GM12878 (cell line): ENCODE measurements around the gene SYMPK.

Experiments
- CTCF ChIP-seq, 3 experiments: IDR thresholded peaks in 2 of 3; conservative IDR thresholded peaks in 1 of 3; 2 replicates each; pipeline ENCODE4 v1.5.1; 2011; ENCODE audit warnings: low read depth in 3 of 3, low read length in 3 of 3, mild to moderate bottlenecking in 3 of 3, control low read depth in 2 of 3, moderate library complexity in 2 of 3, inconsistent platforms in 1 of 3, mixed read lengths in 1 of 3; ENCODE audit not compliant: control insufficient read depth in 2 of 3, insufficient read depth in 1 of 3; ENCODE audit errors: extremely low read depth in 1 of 3
- HDGF ChIP-seq: fragments of 450-650 bp; IDR thresholded peaks from 2 replicates; pipeline ENCODE4 v1.6.1; 2016; ENCODE audit warnings: antibody characterized with exemption
- JUNB ChIP-seq: IDR thresholded peaks from 2 replicates; pipeline ENCODE4 v1.6.1; 2016; ENCODE audit warnings: antibody characterized with exemption, mild to moderate bottlenecking
- POLR2A ChIP-seq: IDR thresholded peaks from 2 replicates; pipeline ENCODE4 v1.6.1; 2011; ENCODE audit warnings: low read depth, mild to moderate bottlenecking, low read length
- RBBP5 ChIP-seq: fragments of 200-600 bp; sonication (generic); conservative IDR thresholded peaks from 2 replicates; pipeline ENCODE4 v1.6.1; 2016
- ZBTB40 ChIP-seq: fragments of 450-650 bp; IDR thresholded peaks from 2 replicates; pipeline ENCODE4 v1.6.1; 2016; ENCODE audit warnings: mild to moderate bottlenecking, moderate library complexity, borderline replicate concordance

GRCh38 chr19:45774765-45775164 lies 88.2 kb downstream of the SYMPK start:
- TF ChIP-seq RBBP5 (no peak), CTCF (IDR thresholded peaks at IDR 0.05 in 2 of 3, conservative IDR thresholded peaks at IDR 0.05 in 1 of 3; ENCODE audit: control insufficient read depth in 2 of 3, extremely low read depth in 1 of 3, insufficient read depth in 1 of 3, low read depth in 3 of 3, low read length in 3 of 3) (no peak), POLR2A (peak; percentile 45), HDGF (no peak), JUNB (no peak), ZBTB40 (no peak)
